ENCODE results near the gene VPS37C. TPM values are rescaled to one million over a fixed set of nuclear protein-coding genes. Genes with fewer than 3 reads are reported as not detected.
A peak's percentile ranks its signal among the peaks of the same experiment; 100 is the strongest.
"Not testable (repeated sequence)": the region's sequence is repeated elsewhere in the genome, so short reads cannot be mapped to it uniquely, and the experiment has no call there.

The VPS37C gene
- total and polyA plus RNA-seq, 2 experiments from 2014 or later = 20.8 to 22.0 TPM

- DNase-seq (ENCODE audit: low read depth in 1 of 2, low spot score in 1 of 2) = no peak
- TF ChIP-seq CTCF (IDR thresholded peaks at IDR 0.05; ENCODE audit: low read depth, low read length) = no peak
- H3K9me3 ChIP-seq (ENCODE audit: low read depth) = no peaks in the 10 kb centered on the region
Observed at GRCh38 chr11:61181489-61181888, 20.3 kb upstream of the VPS37C start.

GRCh38 chr11:61180205-61180604 is 19.0 kb upstream of the VPS37C start:
- H3K9me3 ChIP-seq (ENCODE audit: low read depth); H3K27me3 ChIP-seq; H3K4me1 ChIP-seq (ENCODE audit: low read depth); DNase-seq (ENCODE audit: low read depth in 1 of 2, low spot score in 1 of 2); H3K36me3 ChIP-seq; H3K27ac ChIP-seq; H3K4me3 ChIP-seq: not testable (repeated sequence)

More at GRCh38 chr11:61181489-61181888, 20.3 kb upstream of the VPS37C start:
- Histone ChIP-seq H3K36me3 (no peaks in the 10 kb centered on the region), H3K4me1 (ENCODE audit: low read depth) (no peaks in the 10 kb centered on the region), H3K27ac (no peak overlapping the region), H3K4me3 (no peak overlapping the region), H3K27me3 (no peaks in the 10 kb centered on the region)

- Histone ChIP-seq H3K27me3 (no peaks in the 10 kb centered on the region), H3K9me3 (ENCODE audit: low read depth) (no peaks in the 10 kb centered on the region), H3K27ac (no peak overlapping the region), H3K4me1 (ENCODE audit: low read depth) (no peaks in the 10 kb centered on the region), H3K36me3 (no peaks in the 10 kb centered on the region), H3K4me3 (no peak overlapping the region)
- TF ChIP-seq CTCF (IDR thresholded peaks at IDR 0.05; ENCODE audit: low read depth, low read length) = no peak
- DNase-seq (ENCODE audit: low read depth in 1 of 2, low spot score in 1 of 2) = no peak
Observed at GRCh38 chr11:61176446-61176845, 15.2 kb upstream of the VPS37C start.

- Histone ChIP-seq H3K4me3 (no peak overlapping the region), H3K4me1 (ENCODE audit: low read depth) (no peaks in the 10 kb centered on the region), H3K36me3 (no peaks in the 10 kb centered on the region), H3K9me3 (ENCODE audit: low read depth) (no peaks in the 10 kb centered on the region), H3K27ac (no peak overlapping the region), H3K27me3 (no peaks in the 10 kb centered on the region)
- no peak for TF ChIP-seq CTCF (IDR thresholded peaks at IDR 0.05; ENCODE audit: low read depth, low read length)
- DNase-seq (ENCODE audit: low read depth in 1 of 2, low spot score in 1 of 2) = no peak
Observed at GRCh38 chr11:61174949-61175348, 13.7 kb upstream of the VPS37C start.

GRCh38 chr11:61174273-61174672 is 13.0 kb upstream of the VPS37C start:
- Histone ChIP-seq H3K9me3 (ENCODE audit: low read depth) (no peaks in the 10 kb centered on the region), H3K36me3 (no peaks in the 10 kb centered on the region), H3K27me3 (no peaks in the 10 kb centered on the region), H3K27ac (no peak overlapping the region), H3K4me3 (no peak overlapping the region), H3K4me1 (ENCODE audit: low read depth) (no peaks in the 10 kb centered on the region)
- no peak for TF ChIP-seq CTCF (IDR thresholded peaks at IDR 0.05; ENCODE audit: low read depth, low read length)
- DNase-seq (ENCODE audit: low read depth in 1 of 2, low spot score in 1 of 2) = no peak

GRCh38 chr11:61173456-61173855 is 12.2 kb upstream of the VPS37C start:
- Histone ChIP-seq H3K27me3 (no peaks in the 10 kb centered on the region), H3K27ac (no peak overlapping the region), H3K9me3 (ENCODE audit: low read depth) (no peaks in the 10 kb centered on the region), H3K36me3 (no peaks in the 10 kb centered on the region), H3K4me1 (ENCODE audit: low read depth) (no peaks in the 10 kb centered on the region), H3K4me3 (no peak overlapping the region)
- peak in 1 of 2 donors; percentile 26 for DNase-seq (ENCODE audit: low read depth in 1 of 2, low spot score in 1 of 2)
- no peak for TF ChIP-seq CTCF (IDR thresholded peaks at IDR 0.05; ENCODE audit: low read depth, low read length)

All from cardiac muscle cell (in vitro differentiated cells and primary cell).